HL-60/S4 (cell line): Measurements from ENCODE around the gene SPEM1.

Experiments
- in situ Hi-C: fragments of 300-500 bp; cut with MboI; formaldehyde crosslinking; loops from 2 replicates; pipeline ENCODE4 v1.14.3; 2022; ENCODE audit warnings: low sequenced_read_pairs

SPEM1 gene

GRCh38 chr17:7439462-7440112, 19.5 kb downstream of the SPEM1 start, which contains the start of gene FGF11:
TSS of gene FGF11 (plus strand) at chr17:7439512. CDS start at chr17:7439621, 109 bp downstream.
- in situ Hi-C loops: no loop called here

GRCh38 chr17:7440113-7440833, 20.1 kb downstream of the SPEM1 start:
- in situ Hi-C loops: no loop called here

DNA sequence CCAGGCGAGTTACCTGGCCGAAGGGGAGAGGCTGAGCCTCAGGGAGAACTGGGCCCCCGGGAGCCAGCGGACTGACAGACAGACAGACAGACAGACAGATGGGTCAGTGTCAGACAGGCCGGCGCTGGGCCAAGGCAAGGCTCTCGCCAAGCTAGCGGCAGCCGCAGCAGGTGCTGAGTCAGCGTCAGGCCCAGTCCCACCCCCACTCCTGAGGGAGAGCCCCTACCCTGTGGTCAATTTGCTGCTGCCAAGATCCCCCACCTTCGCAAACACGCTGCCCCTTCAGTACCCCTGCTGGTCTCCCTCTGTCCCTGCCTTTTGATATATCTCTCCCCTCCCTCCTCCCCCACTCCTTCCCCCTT, 20.7 kb downstream of the SPEM1 start:
- in situ Hi-C loops: no loop called here

- in situ Hi-C loops: no loop called here
Measured at GRCh38 chr17:7441266-7441665, 21.1 kb downstream of the SPEM1 start.

- in situ Hi-C loops: no loop called here
Measured at GRCh38 chr17:7442142-7442541, 22.0 kb downstream of the SPEM1 start.

GRCh38 chr17:7443499-7444485, 23.7 kb downstream of the SPEM1 start:
- in situ Hi-C loops: no loop called here

- in situ Hi-C loops: no loop called here
Measured at GRCh38 chr17:7444682-7445618, 24.8 kb downstream of the SPEM1 start, which contains the start of gene CHRNB1. TSS of gene CHRNB1 (plus strand) at chr17:7445061. CDS start at chr17:7445128, 67 bp downstream.

- in situ Hi-C loops: no loop called here
Measured at GRCh38 chr17:7445619-7445968, 25.5 kb downstream of the SPEM1 start.

DNA sequence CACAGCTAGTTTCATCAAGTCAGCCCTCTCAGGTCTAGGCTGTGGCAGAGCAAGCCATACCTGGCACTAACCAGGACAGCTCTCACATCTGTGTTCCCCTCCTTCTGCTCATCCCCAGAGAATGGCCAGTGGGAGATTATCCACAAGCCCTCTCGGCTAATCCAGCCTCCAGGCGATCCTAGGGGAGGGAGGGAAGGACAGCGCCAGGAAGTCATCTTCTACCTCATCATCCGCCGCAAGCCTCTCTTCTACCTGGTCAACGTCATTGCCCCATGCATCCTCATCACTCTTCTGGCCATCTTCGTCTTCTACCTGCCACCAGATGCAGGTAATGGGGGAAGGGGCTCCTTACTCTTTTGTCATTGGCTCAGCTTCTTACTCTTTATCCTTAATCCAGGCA, 28.3 kb downstream of the SPEM1 start:
- in situ Hi-C loops: no loop called here

DNA sequence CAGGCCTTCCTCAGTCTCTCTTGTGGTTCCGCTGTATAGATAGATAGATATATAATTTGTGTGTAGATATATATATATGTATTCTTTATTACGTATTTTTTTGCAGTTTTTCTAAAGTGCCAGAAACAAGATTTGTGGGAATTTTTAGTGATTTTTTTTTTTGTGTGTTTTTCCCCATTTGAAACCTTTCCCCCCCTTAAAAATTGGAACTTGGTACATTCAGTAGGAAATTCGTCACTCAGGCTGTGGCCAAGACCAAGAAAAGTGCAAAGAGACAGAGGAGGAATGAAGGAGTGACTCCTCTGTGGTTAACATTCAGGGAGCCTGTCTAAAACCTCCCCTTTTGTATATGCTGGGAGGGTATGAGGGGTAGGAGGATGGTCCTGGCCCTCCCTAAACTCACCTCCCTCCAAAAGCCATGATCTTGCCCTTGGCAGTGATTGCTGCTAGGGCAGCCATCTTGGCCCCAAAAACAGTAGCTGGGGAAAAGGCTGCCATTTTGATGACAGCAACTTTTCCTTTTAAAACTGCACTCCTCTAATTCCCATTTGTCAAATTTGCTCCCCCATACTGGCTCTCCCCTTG, 39.9 kb downstream of the SPEM1 start:
- in situ Hi-C loops: no loop called here

DNA sequence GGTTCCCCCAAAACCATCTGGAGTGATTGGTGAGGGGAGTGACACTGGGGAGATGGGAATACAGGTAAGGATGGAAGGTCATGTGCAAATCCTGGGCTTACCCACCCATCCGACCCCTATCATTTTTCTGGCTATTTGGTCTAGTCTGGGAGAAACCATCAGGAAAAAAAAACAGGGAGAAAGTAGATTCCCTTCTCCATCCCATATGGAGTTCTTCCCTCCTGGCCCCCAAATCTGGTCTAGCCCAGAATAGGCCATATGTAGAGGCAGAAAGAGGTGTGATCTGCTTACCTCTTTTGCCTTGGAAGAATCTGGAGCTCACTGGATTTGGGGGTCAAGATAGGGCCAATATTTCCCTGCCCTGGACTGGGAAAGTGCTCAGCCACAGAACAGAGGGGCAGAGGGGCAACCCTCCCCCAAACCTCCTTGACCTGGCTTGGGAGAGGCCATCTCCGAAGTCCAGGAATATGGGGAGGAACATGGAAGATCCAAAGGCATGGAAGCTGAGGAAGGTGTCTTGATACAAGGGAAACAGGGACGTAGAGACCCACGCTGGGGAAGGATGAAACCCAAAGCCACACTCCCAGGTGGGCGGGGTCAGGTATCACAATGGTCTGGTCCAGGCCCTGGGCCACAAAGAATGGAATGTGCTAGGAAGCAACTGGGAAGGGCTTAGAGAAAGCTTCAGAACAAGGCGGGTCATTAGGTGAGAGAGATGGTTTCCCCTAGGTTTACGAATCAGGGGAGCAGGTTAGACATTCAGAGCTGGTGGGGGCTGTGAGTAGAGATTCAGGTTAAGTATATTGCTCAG, 40.9 kb downstream of the SPEM1 start:
- in situ Hi-C loops: no loop called here

DNA sequence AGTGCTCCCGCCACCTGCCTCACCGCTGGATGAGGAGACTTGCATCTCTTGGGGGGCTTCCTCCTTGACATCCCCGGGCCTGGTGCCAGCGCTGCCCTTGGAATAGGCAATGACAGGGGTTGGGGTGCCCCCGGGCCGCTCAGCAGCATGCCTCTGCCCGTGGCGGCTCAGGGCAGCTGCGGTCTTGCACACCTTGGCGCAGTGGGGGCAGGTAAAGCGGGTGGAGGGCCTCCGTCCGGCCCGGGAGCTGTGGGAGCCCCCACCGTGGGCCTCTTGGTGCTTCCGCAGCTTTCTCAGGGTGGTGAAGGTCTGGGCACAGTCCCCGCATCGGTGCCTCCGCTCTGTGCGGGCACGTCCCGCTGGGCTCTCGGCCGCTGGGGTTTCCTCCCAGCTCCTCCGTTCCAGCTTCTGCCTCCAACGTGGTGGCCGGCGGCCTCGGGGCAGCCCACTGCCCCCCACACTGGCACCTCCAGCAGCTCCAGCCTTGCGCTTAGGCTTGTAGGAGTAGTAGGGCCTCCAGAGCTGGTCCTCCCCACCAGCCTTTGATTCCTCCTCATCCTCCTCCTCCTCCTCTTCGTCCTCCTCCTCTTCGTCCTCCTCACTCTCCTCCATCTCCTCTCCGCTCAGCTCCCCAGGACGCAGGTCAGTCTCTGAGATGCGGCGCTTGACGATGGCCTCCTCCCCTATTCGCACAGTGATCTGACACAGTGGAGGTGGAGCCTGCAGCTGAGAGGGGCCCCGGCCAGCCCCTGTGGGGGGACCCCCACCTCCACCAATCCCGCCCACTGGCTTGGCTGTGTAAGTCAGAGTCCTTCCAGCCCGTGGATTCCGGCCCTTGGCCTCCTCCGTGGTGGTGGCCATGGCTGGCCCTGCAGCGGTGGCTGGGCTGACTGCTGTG, 42.6 kb downstream of the SPEM1 start:
- in situ Hi-C loops: no loop called here

GRCh38 chr17:7463372-7463846, 43.3 kb downstream of the SPEM1 start:
- in situ Hi-C loops: no loop called here

DNA sequence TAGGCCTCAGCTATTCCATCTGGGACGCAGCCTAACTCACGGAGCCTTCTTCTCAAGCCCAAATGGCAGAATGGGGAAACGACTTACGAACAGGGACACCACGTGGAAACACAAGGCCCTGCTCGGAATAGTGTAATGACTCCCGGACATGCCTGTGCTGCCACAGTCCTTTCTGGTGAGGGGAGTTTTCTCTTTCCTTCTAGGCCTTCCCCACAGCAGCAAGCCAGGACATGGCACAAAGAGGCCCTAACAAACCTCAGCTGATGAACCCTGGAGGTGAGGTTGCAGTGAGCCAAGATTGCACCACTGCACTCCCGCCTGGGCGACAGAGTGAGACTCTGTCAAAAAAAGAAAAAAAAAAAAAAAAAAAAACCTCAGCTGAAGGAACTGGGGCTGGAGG, 44.0 kb downstream of the SPEM1 start:
- in situ Hi-C loops: no loop called here

GRCh38 chr17:7465597-7466275, 45.6 kb downstream of the SPEM1 start:
- in situ Hi-C loops: no loop called here

DNA sequence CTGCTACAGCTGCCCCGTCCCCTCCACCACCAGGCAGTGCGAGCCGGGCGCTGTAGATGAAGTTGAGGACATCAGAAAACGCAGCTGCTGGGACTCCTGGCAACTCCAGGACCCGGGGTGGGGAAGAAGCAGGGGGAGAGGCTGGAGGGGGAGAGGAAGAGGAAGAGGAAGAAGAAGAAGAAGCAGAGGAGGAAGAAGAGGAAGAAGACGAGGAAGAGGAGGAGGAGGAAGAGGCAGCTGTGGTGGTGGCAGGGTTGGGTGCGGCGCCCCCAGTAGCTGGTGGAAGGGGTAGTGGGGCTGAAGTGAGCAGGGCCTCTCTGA, 46.2 kb downstream of the SPEM1 start:
- in situ Hi-C loops: no loop called here

GRCh38 chr17:7466639-7467341, 46.7 kb downstream of the SPEM1 start:
- in situ Hi-C loops: no loop called here
